GM11168 (cell line): ENCODE data around the gene ASB14.

Source experiments
- in situ Hi-C: fragments of 300-500 bp; cut with MboI; formaldehyde crosslinking; loops from one replicate; pipeline ENCODE4 v1.12.0; 2022; ENCODE audit warnings: low sequenced_read_pairs; ENCODE audit not compliant: unreplicated experiment

ASB14 gene

DNA sequence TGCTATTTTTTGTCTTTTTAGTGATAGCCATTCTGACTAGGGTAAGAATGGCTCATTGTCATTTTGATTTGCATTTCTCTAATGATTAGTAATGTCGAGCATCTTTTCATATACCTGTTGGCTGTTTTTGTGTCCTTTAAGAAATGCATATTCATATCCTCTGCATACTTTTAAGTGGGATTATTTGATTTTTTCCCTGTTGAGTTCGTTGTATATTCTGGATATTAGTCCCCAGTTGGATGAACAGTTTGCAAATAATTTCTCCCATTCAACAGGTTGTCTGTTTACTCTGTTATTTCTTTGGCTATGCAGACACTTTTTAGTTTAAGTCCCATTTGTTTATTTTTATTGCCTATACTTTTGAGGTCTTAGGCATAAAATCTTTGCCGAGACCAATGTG lies 30.6 kb downstream of the ASB14 start:
- in situ Hi-C loops: no loop called here

DNA sequence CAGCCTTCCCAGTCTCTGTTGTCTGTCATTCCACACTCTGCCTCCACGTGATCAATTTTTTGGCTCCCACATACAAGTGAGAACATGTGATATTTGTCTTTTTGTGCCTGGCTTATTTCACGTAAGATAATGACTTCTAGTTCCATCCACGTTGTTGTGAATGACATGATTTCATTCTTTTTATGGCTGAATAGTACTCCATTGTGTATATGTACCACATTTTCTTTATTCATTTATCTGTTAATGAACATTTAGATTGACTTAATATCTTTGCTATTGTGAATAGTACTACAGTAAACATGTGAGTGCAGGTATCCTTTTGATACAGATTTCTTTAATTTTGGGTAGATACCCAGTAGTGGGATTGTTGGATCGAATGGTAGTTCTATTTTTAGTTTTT lies 31.4 kb downstream of the ASB14 start:
- in situ Hi-C loops: no loop called here

DNA sequence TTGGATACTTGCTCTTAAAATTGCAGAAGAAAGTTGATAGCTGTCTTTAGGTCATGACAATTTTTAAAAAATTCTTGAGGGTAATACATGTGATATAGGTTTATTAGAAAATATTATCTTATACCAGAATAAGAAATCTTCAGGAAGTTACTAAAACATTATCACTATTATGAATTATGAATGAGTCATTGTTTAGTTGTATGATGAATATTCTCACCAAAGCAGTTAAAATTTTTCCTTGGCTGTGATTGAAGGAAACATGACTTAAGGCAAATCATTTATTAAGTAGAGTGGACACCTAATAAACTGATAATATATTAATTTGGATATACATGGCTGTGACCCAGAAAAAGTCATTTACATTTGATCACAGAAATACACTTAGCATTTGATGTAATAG lies 34.8 kb downstream of the ASB14 start:
- in situ Hi-C loops: no loop called here

DNA sequence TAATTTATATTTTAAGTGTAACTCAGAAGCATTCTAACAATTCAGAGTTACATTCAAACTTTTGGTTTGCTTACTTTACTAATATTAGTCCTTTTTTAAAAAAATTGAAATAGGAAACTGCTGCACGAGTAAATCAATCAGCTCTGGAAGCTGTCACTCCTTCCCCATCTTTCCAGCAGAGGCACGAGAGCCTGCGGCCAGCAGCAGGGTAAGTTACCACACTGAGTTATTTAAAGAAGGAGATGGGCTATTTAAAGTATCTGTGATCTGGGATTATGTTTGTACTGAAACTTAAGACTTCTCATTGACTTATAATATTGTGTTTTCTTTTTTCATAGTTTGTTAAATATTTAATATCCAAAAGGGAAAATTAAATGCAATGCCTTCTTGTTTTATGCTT lies 35.6 kb downstream of the ASB14 start:
- in situ Hi-C loops: no loop called here

DNA sequence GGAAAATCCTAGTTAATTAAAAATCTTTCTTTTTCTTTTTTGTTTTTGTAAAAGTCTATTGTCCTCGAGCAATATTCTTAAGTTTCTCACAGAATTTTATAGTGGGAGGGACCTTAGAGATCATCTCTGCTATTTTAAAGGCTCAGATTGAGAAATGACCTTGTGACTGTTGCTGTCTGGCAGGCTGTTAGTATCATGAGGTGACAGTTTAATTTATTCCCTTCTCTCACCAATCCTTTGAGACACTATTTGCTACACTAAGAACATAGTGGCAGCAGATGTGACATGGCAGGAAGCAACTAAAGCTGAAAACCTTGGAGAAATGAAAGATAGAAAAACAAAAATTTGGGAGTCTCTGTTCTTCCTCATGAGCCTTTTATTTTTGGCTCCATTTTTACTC lies 40.1 kb downstream of the ASB14 start:
- in situ Hi-C loops: no loop called here

DNA sequence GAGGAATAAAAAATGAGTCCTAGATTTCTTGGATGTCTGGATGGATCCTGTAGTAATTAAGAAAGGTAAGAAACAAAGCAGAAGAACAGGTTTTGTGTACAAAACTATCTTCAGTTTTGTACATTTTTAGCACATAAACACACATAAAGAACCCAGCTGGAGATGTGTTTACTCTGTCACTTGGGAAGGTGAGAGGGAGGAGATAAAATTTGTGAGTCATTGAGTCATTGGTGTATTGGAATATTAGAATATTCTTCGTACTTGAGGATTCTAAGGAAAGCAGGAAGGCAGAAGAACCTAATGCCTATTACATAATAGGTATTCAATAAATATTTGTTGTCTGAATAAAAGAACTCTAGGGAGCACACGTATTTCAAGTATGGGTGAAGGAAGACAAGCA lies 47.5 kb downstream of the ASB14 start:
- in situ Hi-C loops: no loop called here

DNA sequence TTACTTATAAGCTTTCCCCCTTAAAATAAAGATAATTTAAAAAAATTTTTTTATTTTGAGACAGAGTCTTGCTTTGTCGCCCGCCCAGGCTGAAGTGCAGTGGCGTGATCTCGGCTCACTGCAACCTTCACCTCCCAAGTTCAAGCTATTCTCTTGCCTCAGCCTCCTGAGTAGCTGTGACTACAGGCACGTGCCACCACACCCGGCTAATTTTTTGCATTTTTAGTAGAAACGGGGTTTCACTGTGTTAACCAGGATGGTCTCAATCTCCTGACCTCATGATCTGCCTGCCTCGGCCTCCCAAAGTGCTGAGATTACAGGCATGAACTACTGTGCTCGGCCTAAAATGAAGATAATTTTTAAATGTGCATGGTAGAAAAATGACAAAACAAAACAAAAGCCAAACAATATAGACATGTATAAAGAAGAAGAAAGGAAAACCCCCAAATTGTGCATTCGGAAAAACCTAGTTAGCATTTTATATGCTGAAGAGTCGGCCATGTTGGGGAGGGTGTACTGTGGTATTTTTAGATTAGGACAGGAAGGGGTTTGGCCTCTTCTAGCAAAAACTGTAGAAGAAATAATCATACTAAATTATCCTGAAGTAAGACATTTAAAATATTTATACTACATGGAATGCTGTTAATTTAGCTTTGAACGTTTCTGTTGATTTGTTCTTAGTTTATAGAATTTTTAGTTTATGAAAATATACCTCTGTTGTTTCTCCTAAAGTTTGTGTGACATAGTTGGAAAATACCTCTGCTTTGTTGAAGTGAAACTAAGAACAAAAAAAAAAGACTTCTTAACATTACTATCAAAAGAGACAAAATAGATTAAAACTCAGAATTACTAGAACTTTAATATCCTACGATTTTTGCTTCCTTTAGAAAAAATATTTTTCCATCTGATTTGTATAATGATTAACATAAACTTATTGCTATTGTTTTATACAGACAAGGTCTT lies 57.6 kb downstream of the ASB14 start:
- in situ Hi-C loops: no loop called here

- in situ Hi-C loops: no loop called here
These were observed 58.7 kb downstream of the ASB14 start for GRCh38 chr3:57233799-57234198.

- in situ Hi-C loops: no loop called here
These were observed 62.5 kb downstream of the ASB14 start for GRCh38 chr3:57230006-57230405.

GRCh38 chr3:57227930-57228751 lies 64.3 kb downstream of the ASB14 start:
- in situ Hi-C loops: no loop called here

- in situ Hi-C loops: no loop called here
These were observed 65.1 kb downstream of the ASB14 start, which contains the start of gene APPL1 for GRCh38 chr3:57227204-57227929. Gene APPL1, plus strand, starts transcription at chr3:57227729. Its CDS starts 155 bp downstream, at chr3:57227884.

- in situ Hi-C loops: no loop called here
These were observed 66.3 kb downstream of the ASB14 start for GRCh38 chr3:57226176-57226575.

GRCh38 chr3:57224856-57225255 lies 67.6 kb downstream of the ASB14 start:
- in situ Hi-C loops: no loop called here

DNA sequence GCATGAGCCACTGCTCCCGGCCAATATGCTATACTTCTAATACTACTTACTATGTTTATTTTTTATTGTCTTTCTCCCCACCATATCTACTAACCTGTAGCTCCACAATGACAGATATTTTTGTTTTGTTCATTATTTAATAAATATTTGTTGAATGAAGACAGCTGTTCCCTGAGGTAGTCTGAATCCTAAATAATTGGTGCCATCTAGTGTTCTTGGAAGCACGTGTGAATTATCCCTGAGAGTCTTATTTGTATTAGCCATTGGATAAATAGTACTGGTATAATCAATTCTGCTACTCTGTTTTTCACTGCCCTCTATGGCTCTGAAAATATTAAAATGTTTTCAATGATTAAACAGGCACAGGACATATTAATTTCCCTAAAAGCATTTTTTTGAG lies 70.6 kb downstream of the ASB14 start:
- in situ Hi-C loops: no loop called here
